Peyer's patch (tissue), 4 donors: Measurements from ENCODE around the gene ARHGEF4. TPM values are rescaled to one million over a fixed set of nuclear protein-coding genes. Genes with fewer than 3 reads are reported as not detected.

Experiments used
- DNase-seq, 3 donors: peaks; one replicate each; pipeline ENCODE4 v3.0.0-alpha.2; 2017 to 2019
- H3K27ac ChIP-seq, 4 donors: fragments of 200-600 bp; sonication (generic); one replicate each; pipeline ENCODE4 v1.5.1; 2016 to 2019
- H3K27me3 ChIP-seq, 2 donors: fragments of 200-600 bp; sonication (generic); one replicate each; pipeline ENCODE4 v1.5.1; 2019
- H3K36me3 ChIP-seq, 3 donors: fragments of 200-600 bp; sonication (generic); one replicate each; pipeline ENCODE4 v1.5.1; 2016 to 2019
- H3K4me1 ChIP-seq, 4 donors: fragments of 200-600 bp; sonication (generic); one replicate each; pipeline ENCODE4 v1.5.1; 2016 to 2019
- H3K4me3 ChIP-seq, 4 donors: fragments of 200-600 bp; sonication (generic); 1 replicate in 3 of 4; 2 replicates in 1 of 4; pipeline ENCODE4 v1.5.1; 2016 to 2019; ENCODE audit warnings: mild to moderate bottlenecking in 1 of 4
- H3K9me3 ChIP-seq, 4 donors: fragments of 200-600 bp; sonication (generic); one replicate each; pipeline ENCODE4 v1.5.1; 2016 to 2019; ENCODE audit warnings: mild to moderate bottlenecking in 1 of 4
- CTCF ChIP-seq, 6 experiments: fragments of 450-650 bp in 4 of 6; fragments of 200-600 bp in 2 of 6; sonication (generic) in 1 of 6; IDR thresholded peaks; one replicate each; pipeline ENCODE4 v1.5.1; 2017 to 2019; ENCODE audit warnings: antibody characterized with exemption in 6 of 6, mild to moderate bottlenecking in 3 of 6, moderate library complexity in 1 of 6
- POLR2A ChIP-seq, 2 donors: fragments of 450-650 bp; IDR thresholded peaks; one replicate each; pipeline ENCODE4 v1.5.1; 2017; ENCODE audit warnings: antibody characterized with exemption in 2 of 2, mild to moderate bottlenecking in 2 of 2, moderate library complexity in 2 of 2
- total RNA-seq, 4 donors: library from RNA; depleted of rRNA; stranded (reverse); fragments of >200 nt; gene quantifications; one replicate each; pipeline ENCODE4 v1.1.0, GENCODE V29; 2016

ARHGEF4 gene
- total RNA-seq, 4 donors from 2014 or later: 1.1 to 10.7 (median 1.6) TPM

GRCh38 chr2:130908832-130909231, 72.1 kb downstream of the ARHGEF4 start:
- Histone ChIP-seq H3K4me1 (no peaks in the 10 kb centered on the region), H3K9me3 (no peaks in the 10 kb centered on the region), H3K27me3 (no peaks in the 10 kb centered on the region), H3K36me3 (no peaks in the 10 kb centered on the region), H3K27ac (no peak overlapping the region), H3K4me3 (no peak overlapping the region)
- DNase-seq: no peak
- no peak for TF ChIP-seq CTCF (IDR thresholded peaks at IDR 0.05)
- no peak for TF ChIP-seq POLR2A (IDR thresholded peaks at IDR 0.05)

DNA sequence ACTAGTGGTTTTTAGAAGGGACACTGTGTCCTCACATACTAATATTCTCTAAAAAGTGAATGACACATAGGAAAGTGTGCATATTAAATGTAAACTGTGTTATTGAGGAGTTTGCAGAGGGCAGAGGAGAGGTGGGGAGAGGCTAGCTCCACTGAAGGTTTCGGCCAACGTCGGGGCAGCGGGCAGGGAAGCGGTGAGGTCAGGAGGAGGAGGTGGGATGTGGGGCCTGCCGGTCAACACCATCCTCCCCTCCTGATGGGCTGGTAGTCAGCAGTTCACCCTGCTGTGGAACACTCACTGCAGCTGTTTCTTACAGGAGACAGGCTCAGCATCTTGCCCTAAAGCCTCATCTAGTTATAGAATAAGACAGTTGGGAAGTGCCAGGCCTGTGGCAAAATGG, 74.2 kb downstream of the ARHGEF4 start:
- H3K4me1 ChIP-seq: no peaks in the 10 kb centered on the region
- no peak for TF ChIP-seq POLR2A (IDR thresholded peaks at IDR 0.05)
- no peak for DNase-seq
- H3K4me3 ChIP-seq: no peak overlapping the region
- H3K36me3 ChIP-seq: no peaks in the 10 kb centered on the region
- H3K9me3 ChIP-seq: no peaks in the 10 kb centered on the region
- no peak overlapping the region for H3K27ac ChIP-seq
- no peaks in the 10 kb centered on the region for H3K27me3 ChIP-seq

DNA sequence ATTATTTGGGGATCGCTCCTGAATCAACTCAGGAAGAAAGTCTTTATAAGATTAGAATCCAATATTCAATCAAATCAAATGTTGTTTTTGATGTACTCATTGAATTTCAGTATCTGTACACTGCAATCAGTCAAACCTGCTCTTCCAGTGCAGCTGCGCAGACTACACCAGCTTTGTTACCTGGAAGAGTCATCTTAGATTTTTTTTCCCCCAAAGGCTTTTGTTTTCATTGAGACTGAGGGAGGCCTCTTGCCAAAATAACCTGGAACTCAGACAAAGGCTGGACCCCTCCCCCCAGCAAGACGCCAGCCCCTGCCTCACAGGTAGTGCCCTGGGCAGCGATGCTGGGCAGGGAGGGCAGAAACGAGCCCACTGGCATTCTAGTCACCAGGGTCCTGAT, 74.8 kb downstream of the ARHGEF4 start:
- no peaks in the 10 kb centered on the region for H3K27me3 ChIP-seq
- no peak for TF ChIP-seq CTCF (IDR thresholded peaks at IDR 0.05)
- TF ChIP-seq POLR2A (IDR thresholded peaks at IDR 0.05): no peak
- H3K4me1 ChIP-seq: no peaks in the 10 kb centered on the region
- no peak for DNase-seq
- H3K27ac ChIP-seq: no peak overlapping the region
- H3K9me3 ChIP-seq: no peaks in the 10 kb centered on the region
- no peaks in the 10 kb centered on the region for H3K36me3 ChIP-seq
- H3K4me3 ChIP-seq: no peak overlapping the region

DNA sequence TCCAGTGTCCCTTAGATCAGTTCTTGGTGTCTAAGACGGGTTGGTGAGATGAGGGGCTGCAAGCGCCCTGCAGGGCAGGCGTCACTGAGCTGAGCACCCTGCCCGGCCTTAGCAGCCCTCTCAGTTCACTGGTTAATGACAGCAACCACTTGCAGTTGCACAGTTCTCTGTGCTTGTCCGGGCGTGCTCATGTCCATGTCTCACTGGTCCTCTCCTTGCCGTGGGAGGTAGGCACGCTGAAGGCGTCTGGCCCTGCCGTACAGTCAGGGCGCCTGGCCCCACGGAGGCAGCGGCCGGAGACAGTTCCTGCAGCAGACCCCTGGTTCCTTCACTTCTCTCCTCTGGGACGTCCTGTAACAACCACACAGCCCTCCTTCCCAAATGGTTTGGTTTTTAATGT, 75.3 kb downstream of the ARHGEF4 start:
- Histone ChIP-seq H3K4me3 (no peak overlapping the region), H3K9me3 (no peaks in the 10 kb centered on the region), H3K27me3 (no peaks in the 10 kb centered on the region), H3K36me3 (no peaks in the 10 kb centered on the region), H3K27ac (no peak overlapping the region), H3K4me1 (no peaks in the 10 kb centered on the region)
- no peak for DNase-seq
- TF ChIP-seq POLR2A (IDR thresholded peaks at IDR 0.05) (no peak), CTCF (IDR thresholded peaks at IDR 0.05) (no peak)

DNA sequence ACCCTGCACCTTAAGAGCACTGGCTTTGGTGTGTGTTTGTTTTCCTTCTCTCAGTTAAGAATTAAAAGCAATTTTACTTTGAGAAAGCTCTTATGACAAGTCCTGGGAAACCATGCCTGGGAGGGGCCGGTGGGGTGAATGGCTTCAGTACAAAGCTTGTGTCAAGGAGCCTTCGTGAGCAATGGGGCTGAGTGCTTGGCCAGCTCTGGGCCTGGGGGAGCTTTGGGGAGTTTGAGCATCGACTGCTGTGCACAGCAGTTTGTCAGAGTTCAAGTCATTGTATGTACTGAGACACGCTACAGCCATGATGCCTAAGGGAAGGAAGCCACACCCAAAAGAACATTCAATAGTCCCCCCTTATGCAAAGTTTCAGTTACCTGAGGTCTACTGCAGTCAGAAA, 75.8 kb downstream of the ARHGEF4 start:
- H3K4me3 ChIP-seq: no peak overlapping the region
- DNase-seq: no peak
- H3K4me1 ChIP-seq: no peaks in the 10 kb centered on the region
- no peak overlapping the region for H3K27ac ChIP-seq
- TF ChIP-seq POLR2A (IDR thresholded peaks at IDR 0.05): no peak
- H3K36me3 ChIP-seq: no peaks in the 10 kb centered on the region
- no peaks in the 10 kb centered on the region for H3K27me3 ChIP-seq
- no peaks in the 10 kb centered on the region for H3K9me3 ChIP-seq

DNA sequence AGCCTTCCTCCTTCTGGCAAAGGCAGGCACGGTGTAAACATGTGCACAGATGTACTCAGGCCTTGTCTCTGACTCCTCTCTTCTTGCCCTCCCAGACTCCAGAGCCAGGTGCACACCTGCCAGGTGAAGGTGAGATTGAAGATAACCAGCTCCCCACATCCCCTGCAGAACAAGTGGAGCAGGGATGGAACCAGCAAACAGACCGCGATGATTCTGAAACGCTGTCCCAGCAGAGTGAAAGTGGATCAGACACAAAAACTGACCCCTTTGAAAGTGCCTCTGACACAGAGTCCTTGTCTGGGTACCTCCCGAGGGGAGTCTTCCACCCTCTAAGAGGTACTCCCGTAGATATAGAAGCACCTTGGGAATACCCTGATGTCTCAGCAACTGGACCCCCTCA, 77.2 kb downstream of the ARHGEF4 start:
- TF ChIP-seq CTCF (IDR thresholded peaks at IDR 0.05) (no peak), POLR2A (IDR thresholded peaks at IDR 0.05) (no peak)
- no peak overlapping the region for H3K4me3 ChIP-seq
- H3K27ac ChIP-seq: no peak overlapping the region
- DNase-seq: no peak
- H3K4me1 ChIP-seq: no peaks in the 10 kb centered on the region
- no peaks in the 10 kb centered on the region for H3K27me3 ChIP-seq
- no peaks in the 10 kb centered on the region for H3K36me3 ChIP-seq
- H3K9me3 ChIP-seq: no peaks in the 10 kb centered on the region

- Histone ChIP-seq H3K4me1 (no peaks in the 10 kb centered on the region), H3K4me3 (no peak overlapping the region), H3K36me3 (no peaks in the 10 kb centered on the region), H3K27ac (no peak overlapping the region), H3K27me3 (no peaks in the 10 kb centered on the region), H3K9me3 (no peaks in the 10 kb centered on the region)
- no peak for DNase-seq
- no peak for TF ChIP-seq CTCF (IDR thresholded peaks at IDR 0.05)
- no peak for TF ChIP-seq POLR2A (IDR thresholded peaks at IDR 0.05)
Observed at GRCh38 chr2:130915149-130915548, 78.4 kb downstream of the ARHGEF4 start.
